Parathyroid adenoma (tissue), 2 donors: ENCODE data around the gene RAPGEF6.

Experiments used
- H2AFZ ChIP-seq: fragments of 300-600 bp; sonication (generic); one replicate; pipeline ENCODE4 v1.7.0; 2017; ENCODE audit warnings: antibody characterized with exemption, mild to moderate bottlenecking
- H3K27ac ChIP-seq: fragments of 300-600 bp; sonication (generic); one replicate; pipeline ENCODE4 v1.7.0; 2017
- H3K27me3 ChIP-seq: fragments of 300-600 bp; sonication (generic); one replicate; pipeline ENCODE4 v1.7.0; 2017; ENCODE audit warnings: low read length; ENCODE audit not compliant: control insufficient read depth, insufficient read depth
- H3K36me3 ChIP-seq: fragments of 300-600 bp; sonication (generic); one replicate; pipeline ENCODE4 v1.7.0; 2017; ENCODE audit warnings: low read length; ENCODE audit not compliant: control insufficient read depth, insufficient read depth
- H3K4me1 ChIP-seq: fragments of 300-600 bp; sonication (generic); one replicate; pipeline ENCODE4 v1.7.0; 2017; ENCODE audit warnings: control low read depth
- H3K4me2 ChIP-seq: fragments of 300-600 bp; sonication (generic); one replicate; pipeline ENCODE4 v1.7.0; 2017; ENCODE audit warnings: low read length
- H3K4me3 ChIP-seq: fragments of 300-600 bp; sonication (generic); one replicate; pipeline ENCODE4 v1.7.0; 2017; ENCODE audit warnings: low read depth, low read length
- H3K79me2 ChIP-seq: fragments of 300-600 bp; sonication (generic); one replicate; pipeline ENCODE4 v1.7.0; 2017; ENCODE audit warnings: control low read depth
- H3K9ac ChIP-seq: fragments of 300-600 bp; sonication (generic); one replicate; pipeline ENCODE4 v1.7.0; 2017; ENCODE audit warnings: mild to moderate bottlenecking
- H3K9me3 ChIP-seq: fragments of 300-600 bp; sonication (generic); one replicate; pipeline ENCODE4 v1.7.0; 2017; ENCODE audit warnings: low read length; ENCODE audit not compliant: control insufficient read depth
- TF ChIP-seq, protein P1 (sequence below): fragments of 300-600 bp; sonication (generic); IDR thresholded peaks from one replicate; pipeline ENCODE4 v1.7.0; 2017; ENCODE audit warnings: antibody characterized with exemption, mild to moderate bottlenecking
- donor health status: primary hyperparathyroidism.

The RAPGEF6 gene

GRCh38 chr5:131644370-131644769, 9.3 kb upstream of the RAPGEF6 start:
- H3K27me3 ChIP-seq = no peaks in the 10 kb centered on the region
- no peak overlapping the region for H2AFZ ChIP-seq
- TF ChIP-seq, protein P1, sequence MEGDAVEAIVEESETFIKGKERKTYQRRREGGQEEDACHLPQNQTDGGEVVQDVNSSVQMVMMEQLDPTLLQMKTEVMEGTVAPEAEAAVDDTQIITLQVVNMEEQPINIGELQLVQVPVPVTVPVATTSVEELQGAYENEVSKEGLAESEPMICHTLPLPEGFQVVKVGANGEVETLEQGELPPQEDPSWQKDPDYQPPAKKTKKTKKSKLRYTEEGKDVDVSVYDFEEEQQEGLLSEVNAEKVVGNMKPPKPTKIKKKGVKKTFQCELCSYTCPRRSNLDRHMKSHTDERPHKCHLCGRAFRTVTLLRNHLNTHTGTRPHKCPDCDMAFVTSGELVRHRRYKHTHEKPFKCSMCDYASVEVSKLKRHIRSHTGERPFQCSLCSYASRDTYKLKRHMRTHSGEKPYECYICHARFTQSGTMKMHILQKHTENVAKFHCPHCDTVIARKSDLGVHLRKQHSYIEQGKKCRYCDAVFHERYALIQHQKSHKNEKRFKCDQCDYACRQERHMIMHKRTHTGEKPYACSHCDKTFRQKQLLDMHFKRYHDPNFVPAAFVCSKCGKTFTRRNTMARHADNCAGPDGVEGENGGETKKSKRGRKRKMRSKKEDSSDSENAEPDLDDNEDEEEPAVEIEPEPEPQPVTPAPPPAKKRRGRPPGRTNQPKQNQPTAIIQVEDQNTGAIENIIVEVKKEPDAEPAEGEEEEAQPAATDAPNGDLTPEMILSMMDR = no peak
- no peak overlapping the region for H3K9ac ChIP-seq
- H3K36me3 ChIP-seq = no peaks in the 10 kb centered on the region
- H3K4me3 ChIP-seq = no peak overlapping the region
- no peaks in the 10 kb centered on the region for H3K79me2 ChIP-seq
- peaks cover 2% of the 10 kb centered on the region for H3K4me1 ChIP-seq
- no peak overlapping the region for H3K27ac ChIP-seq
- no peaks in the 10 kb centered on the region for H3K9me3 ChIP-seq
- H3K4me2 ChIP-seq = no peak overlapping the region

- H3K36me3 ChIP-seq = no peaks in the 10 kb centered on the region
- no peaks in the 10 kb centered on the region for H3K27me3 ChIP-seq
- no peak overlapping the region for H2AFZ ChIP-seq
- peaks cover 8% of the 10 kb centered on the region for H3K4me1 ChIP-seq
- TF ChIP-seq, protein P1 = no peak
- no peaks in the 10 kb centered on the region for H3K9me3 ChIP-seq
- no peak overlapping the region for H3K27ac ChIP-seq
- H3K4me3 ChIP-seq = no peak overlapping the region
- H3K9ac ChIP-seq = no peak overlapping the region
- H3K79me2 ChIP-seq = no peaks in the 10 kb centered on the region
- H3K4me2 ChIP-seq = no peak overlapping the region
These were observed 6.5 kb upstream of the RAPGEF6 start for GRCh38 chr5:131641494-131641893.

- Histone ChIP-seq H3K27ac (no peak overlapping the region), H3K9me3 (no peaks in the 10 kb centered on the region), H3K79me2 (no peaks in the 10 kb centered on the region), H3K4me1 (peaks cover 15% of the 10 kb centered on the region), H3K36me3 (no peaks in the 10 kb centered on the region), H3K4me2 (no peak overlapping the region), H3K27me3 (no peaks in the 10 kb centered on the region), H3K9ac (no peak overlapping the region), H2AFZ (no peak overlapping the region), H3K4me3 (no peak overlapping the region)
- TF ChIP-seq, protein P1 = no peak
These were observed 5.2 kb upstream of the RAPGEF6 start for GRCh38 chr5:131640043-131640856.

- H3K4me3 ChIP-seq = no peak overlapping the region
- no peak overlapping the region for H3K9ac ChIP-seq
- H3K4me1 ChIP-seq = peaks cover 16% of the 10 kb centered on the region
- peaks cover 3% of the 10 kb centered on the region for H3K79me2 ChIP-seq
- no peak overlapping the region for H3K4me2 ChIP-seq
- no peak overlapping the region for H2AFZ ChIP-seq
- H3K27ac ChIP-seq = no peak overlapping the region
- TF ChIP-seq, protein P1 = no peak
- no peaks in the 10 kb centered on the region for H3K9me3 ChIP-seq
- H3K36me3 ChIP-seq = no peaks in the 10 kb centered on the region
- no peaks in the 10 kb centered on the region for H3K27me3 ChIP-seq
These were observed 4.1 kb upstream of the RAPGEF6 start for GRCh38 chr5:131639148-131639547.

DNA sequence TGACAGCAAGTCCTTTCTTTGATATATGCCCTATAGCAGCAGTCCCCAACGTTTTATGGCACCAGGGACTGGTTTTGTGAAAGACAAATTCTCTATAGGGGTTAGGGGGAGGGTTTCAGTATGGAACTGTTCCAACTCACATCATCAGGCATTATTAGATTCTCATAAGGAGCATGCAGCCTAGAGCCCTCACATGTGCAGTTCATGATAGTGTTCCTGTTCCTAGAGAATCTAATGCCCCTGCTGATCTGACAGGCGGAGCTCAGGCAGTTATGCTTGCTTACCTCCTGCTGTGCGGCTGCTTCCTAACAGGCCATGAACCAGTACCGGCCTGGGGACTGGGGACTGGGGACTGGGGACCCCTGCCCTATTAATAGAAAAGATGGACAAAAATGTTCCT, 2.7 kb upstream of the RAPGEF6 start:
- Histone ChIP-seq H3K27ac (no peak overlapping the region), H3K4me1 (peaks cover 18% of the 10 kb centered on the region), H2AFZ (no peak overlapping the region), H3K27me3 (no peaks in the 10 kb centered on the region), H3K9ac (no peak overlapping the region), H3K9me3 (no peaks in the 10 kb centered on the region), H3K4me3 (no peak overlapping the region), H3K4me2 (no peak overlapping the region), H3K36me3 (no peaks in the 10 kb centered on the region), H3K79me2 (peaks cover 16% of the 10 kb centered on the region)
- TF ChIP-seq, protein P1 = no peak
